AG04449 (cell line): ENCODE results near the gene EXOC1.

Source experiments
- CTCF ChIA-PET: fragments of 350-600 bp; formaldehyde crosslinking; extraction: SDS; loops from one replicate; lab custom pipeline; 2021; ENCODE audit warnings: antibody characterized with exemption; lab: Yijun Ruan, JAX
- POLR2A ChIA-PET: fragments of 400-600, 350-600 bp; formaldehyde crosslinking; extraction: SDS; loops from one replicate; lab custom pipeline; 2020; ENCODE audit warnings: antibody characterized with exemption, inconsistent platforms; lab: Yijun Ruan, JAX
- DNase-seq: peaks from one replicate; pipeline ENCODE4 v3.0.0-alpha.2; 2010; ENCODE audit warnings: low read depth, low spot score
- H3K4me3 ChIP-seq: 2 replicates; pipeline ENCODE4 v1.5.1; 2011; ENCODE audit warnings: low read depth, mild to moderate bottlenecking, control low read depth, low read length
- CTCF ChIP-seq: IDR thresholded peaks from one replicate; pipeline ENCODE4 v1.5.1; 2011; ENCODE audit warnings: mild to moderate bottlenecking, moderate library complexity, low read length, control low read depth, inconsistent platforms; ENCODE audit not compliant: insufficient read depth; ENCODE audit errors: missing control alignments

Gene EXOC1

DNA sequence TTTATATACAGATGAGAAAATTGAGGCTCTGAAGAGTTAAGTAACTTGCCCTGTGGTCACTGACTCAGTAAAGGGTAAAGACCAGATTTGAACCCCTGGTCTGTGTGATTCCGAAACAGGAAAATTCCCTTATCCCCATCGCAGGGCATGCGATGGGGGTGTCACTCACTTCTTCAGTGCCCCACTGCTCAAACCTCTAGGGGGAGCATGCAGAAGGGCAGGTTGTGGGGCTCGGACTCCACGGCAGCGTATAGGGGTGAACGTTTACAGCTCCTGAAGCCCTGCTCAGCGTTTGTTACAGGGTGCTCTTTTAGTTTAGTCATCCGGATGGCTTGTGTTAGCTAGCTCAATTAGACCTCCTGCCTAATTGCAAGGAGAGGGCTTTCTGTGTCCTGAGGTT is 3.7 kb upstream of the EXOC1 start:
- no peak for DNase-seq
- no peak for TF ChIP-seq CTCF
- ChIA-PET CTCF (no interaction called here), POLR2A (no interaction called here)
- H3K4me3 ChIP-seq = no peak overlapping the region

- TF ChIP-seq CTCF = no peak
- H3K4me3 ChIP-seq = no peak overlapping the region
- CTCF ChIA-PET = interaction anchor here (0.9 to 1.0 kb wide), 2 partner anchors 11 to 13 kb away, joined by 3 to 4 read pairs; no protein-coding TSS in a partner anchor
- POLR2A ChIA-PET = no interaction called here
- DNase-seq = no peak
Observed at GRCh38 chr4:55851885-55852284, 1.6 kb upstream of the EXOC1 start.

- DNase-seq = no peak
- TF ChIP-seq CTCF = no peak
- H3K4me3 ChIP-seq = peak overlapping the region; percentile 90
- POLR2A ChIA-PET = no interaction called here
- CTCF ChIA-PET = interaction anchor here (1.6 to 3.3 kb wide), 3 partner anchors 11 to 13 kb away, joined by 6 to 16 read pairs (median 11); no protein-coding TSS in a partner anchor
Observed at GRCh38 chr4:55854129-55854528, 681 bp downstream of the EXOC1 start.

DNA sequence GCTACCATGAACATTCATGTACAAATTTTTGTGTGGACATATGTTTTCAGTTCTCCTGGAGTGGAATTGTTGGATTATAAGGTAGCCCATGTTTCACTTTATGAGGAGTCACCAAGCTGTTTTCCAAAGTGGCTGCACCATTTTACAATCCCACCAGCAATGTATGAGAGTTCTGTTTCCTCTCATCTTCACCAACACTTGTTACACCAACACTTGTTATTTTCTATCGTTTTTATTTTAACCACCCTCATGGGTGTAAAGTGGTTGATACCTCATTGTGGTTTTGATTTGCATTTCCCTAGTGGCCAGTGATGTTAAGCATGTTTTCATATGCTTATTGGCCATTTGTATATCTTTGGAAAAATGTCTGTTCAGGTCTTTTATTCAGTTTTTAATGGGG is 4.1 kb downstream of the EXOC1 start:
- ChIA-PET POLR2A (no interaction called here), CTCF (interaction anchor here (1.4 kb wide), 1 partner anchor 91 kb away, joined by 3 read pairs; the partner anchor contains the start of gene CEP135)
- no peak for DNase-seq

DNA sequence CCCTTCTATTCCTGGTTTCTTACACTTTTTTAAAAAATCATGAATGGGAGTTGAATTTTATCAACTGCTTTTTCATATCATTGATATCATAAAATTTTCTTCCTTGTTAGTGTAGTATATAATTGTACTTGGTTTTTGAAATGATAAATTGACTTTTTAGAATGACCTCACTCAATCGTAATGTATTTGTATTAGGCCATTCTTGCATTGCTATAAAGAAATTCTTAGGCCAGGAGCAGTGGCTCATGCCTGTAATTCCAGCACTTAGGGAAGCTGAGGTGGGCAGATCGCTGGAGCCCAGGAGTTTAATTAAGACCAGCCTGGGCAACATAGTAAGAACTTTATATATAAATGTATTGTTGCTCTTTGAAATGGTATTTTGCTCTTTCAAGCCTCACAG is 6.3 kb downstream of the EXOC1 start:
- no peak overlapping the region for H3K4me3 ChIP-seq
- ChIA-PET POLR2A (no interaction called here), CTCF (no interaction called here)
- TF ChIP-seq CTCF = no peak
- no peak for DNase-seq

More for the DNA sequence above, 4.1 kb downstream of the EXOC1 start:
- no peak for TF ChIP-seq CTCF
- no peak overlapping the region for H3K4me3 ChIP-seq

- no peak for TF ChIP-seq CTCF
- CTCF ChIA-PET = interaction anchor here (0.6 to 1.8 kb wide), 5 partner anchors 11 to 438 kb away, joined by 3 to 6 read pairs (median 3); partner anchors contain the start of gene EXOC1
Observed at GRCh38 chr4:55864577-55865223, 11.3 kb downstream of the EXOC1 start.

More at GRCh38 chr4:55864577-55865223, 11.3 kb downstream of the EXOC1 start:
- POLR2A ChIA-PET = no interaction called here
- no peak for DNase-seq
- H3K4me3 ChIP-seq = no peak overlapping the region
